Effector CD8-positive, alpha-beta T cell (primary cell): ENCODE measurements around the gene APRT.

Source experiments
- DNase-seq: peaks from one replicate; lab custom pipeline; 2025; lab: John Stamatoyannopoulos, UW

The APRT gene

GRCh38 chr16:88787579-88788314 lies 24.0 kb downstream of the APRT start:
- no peak for DNase-seq

- peak; percentile 77 for DNase-seq
Observed at GRCh38 chr16:88785106-88785924, 26.4 kb downstream of the APRT start, which contains the start of gene PIEZO1. Gene PIEZO1, minus strand, starts transcription at chr16:88785220. Its CDS starts 256 bp downstream, at chr16:88784964.

GRCh38 chr16:88784856-88785105 lies 26.9 kb downstream of the APRT start:
- no peak for DNase-seq

GRCh38 chr16:88784074-88784855 lies 27.5 kb downstream of the APRT start:
- no peak for DNase-seq

GRCh38 chr16:88783391-88784073 lies 28.2 kb downstream of the APRT start:
- no peak for DNase-seq

- no peak for DNase-seq
Observed at GRCh38 chr16:88782454-88783390, 29.0 kb downstream of the APRT start.

- peak; percentile 22 for DNase-seq
Observed at GRCh38 chr16:88781140-88782077, 30.3 kb downstream of the APRT start.

- DNase-seq, result no peak
Observed at GRCh38 chr16:88780142-88781062, 31.3 kb downstream of the APRT start.

- DNase-seq, result no peak
Observed at GRCh38 chr16:88779406-88780141, 32.2 kb downstream of the APRT start.

- no peak for DNase-seq
Observed at GRCh38 chr16:88778541-88779065, 33.1 kb downstream of the APRT start.

- DNase-seq, result no peak
Observed at GRCh38 chr16:88778271-88778525, 33.5 kb downstream of the APRT start.

- no peak for DNase-seq
Observed at GRCh38 chr16:88777471-88778270, 34.1 kb downstream of the APRT start.

GRCh38 chr16:88775825-88776224 lies 35.9 kb downstream of the APRT start:
- no peak for DNase-seq

- no peak for DNase-seq
Observed at GRCh38 chr16:88774544-88775393, 37.0 kb downstream of the APRT start.

- DNase-seq, result no peak
Observed at GRCh38 chr16:88773812-88774291, 37.9 kb downstream of the APRT start.
